IPS DF 4.7 (cell line): Measurements from ENCODE around the gene ACADVL.
A peak's percentile ranks its signal among the peaks of the same experiment; 100 is the strongest.
"Not testable (repeated sequence)": the region's sequence is repeated elsewhere in the genome, so short reads cannot be mapped to it uniquely, and the experiment has no call there.

Experiments used
- DNase-seq: peaks from one replicate; pipeline ENCODE4 v3.0.0-alpha.2; 2013; ENCODE audit warnings: low spot score; ENCODE audit errors: extremely low read depth

The ACADVL gene

DNA sequence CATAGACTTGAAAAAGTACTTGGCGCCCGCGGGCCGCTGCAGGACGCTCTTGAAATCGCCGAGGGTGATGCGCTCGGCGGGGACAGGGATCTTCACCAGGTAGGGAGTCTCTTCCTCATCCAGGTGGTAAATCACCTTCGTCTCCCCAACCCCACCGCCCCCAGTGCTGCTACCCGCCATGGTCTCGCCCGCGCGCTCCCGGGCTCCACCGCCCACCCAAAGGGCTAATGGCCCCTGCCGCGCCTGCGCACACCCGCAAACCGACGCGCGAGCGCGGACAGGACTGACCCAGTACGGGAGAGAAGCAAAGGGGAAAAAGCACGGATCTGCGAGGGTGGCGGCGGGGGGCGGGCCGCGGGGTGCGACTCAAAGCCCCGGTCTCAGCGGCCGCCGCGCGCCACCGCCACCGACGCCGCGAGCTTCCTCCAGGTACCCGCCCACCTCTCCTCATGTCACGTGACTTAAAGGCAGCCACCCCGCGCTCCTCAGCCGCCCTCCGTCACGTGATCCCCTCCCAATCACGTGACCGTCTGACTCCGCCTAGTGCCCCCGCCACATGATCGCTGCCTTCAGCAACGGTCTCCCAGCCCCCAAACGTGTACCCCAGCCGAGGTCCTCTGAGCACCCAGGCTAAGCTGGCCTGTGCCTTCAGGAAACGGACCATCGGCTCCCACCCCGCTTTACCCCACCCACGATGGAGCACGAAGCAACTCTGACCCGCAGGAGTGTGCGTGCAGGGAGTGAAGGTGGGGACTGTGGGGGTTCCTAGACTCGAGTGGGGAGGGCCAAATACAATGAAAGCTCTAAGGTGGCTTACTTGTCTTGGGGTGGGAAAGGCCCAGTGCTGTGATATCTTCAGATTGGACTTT, 14.6 kb downstream of the ACADVL start, which contains the start of gene DVL2:
TSS of gene DVL2 (minus strand) at position 435 of the 869 bp plus-strand sequence. CDS start at position 180, 255 bp downstream.
- no peak for DNase-seq

DNA sequence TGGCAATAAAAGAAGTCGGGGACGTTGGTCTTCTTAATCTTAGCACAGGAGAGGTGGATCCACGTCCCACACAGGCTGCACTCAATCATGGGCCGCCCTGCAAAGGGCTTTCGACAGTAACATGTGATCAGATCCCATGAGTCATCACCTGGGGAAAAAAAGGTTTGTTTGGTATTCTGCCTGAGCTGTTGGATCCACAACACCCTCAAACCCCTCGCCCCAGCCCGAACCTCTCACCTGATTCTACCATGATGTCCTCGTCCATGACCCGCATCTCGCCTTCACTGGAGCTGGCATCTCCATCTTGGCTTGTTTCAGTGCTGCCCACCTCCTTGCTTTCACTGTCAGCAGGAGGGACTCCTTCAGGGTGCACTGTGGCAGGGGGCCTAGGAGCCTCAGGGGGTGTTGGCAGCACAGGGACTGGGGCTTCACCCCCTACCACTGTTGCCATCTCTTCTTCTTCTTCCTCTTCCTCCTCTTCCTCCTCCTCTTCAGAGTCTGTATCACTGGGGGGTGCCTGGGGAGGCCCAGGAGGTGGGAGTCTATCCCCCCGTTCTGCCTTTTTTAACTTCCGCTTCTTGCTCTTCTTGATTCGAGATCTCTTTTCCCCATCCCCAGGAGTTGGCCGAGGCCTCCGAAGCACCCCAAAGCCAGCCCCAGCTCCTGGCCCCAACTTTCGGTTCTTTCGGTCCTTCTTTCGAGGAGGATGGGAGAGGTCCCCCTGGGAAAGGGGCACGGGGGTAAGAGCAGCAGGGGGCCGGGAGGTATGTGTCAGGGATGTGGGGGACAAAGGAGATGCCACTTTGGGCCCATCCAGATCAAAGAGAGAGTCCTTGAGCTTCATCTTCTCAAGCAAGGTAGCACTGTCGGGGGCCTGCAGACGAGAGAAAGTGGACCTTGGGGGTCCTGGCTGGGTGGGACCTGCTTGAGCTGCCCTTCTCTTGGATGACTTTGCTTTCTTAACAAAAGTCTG, 16.2 kb downstream of the ACADVL start:
- no peak for DNase-seq

DNA sequence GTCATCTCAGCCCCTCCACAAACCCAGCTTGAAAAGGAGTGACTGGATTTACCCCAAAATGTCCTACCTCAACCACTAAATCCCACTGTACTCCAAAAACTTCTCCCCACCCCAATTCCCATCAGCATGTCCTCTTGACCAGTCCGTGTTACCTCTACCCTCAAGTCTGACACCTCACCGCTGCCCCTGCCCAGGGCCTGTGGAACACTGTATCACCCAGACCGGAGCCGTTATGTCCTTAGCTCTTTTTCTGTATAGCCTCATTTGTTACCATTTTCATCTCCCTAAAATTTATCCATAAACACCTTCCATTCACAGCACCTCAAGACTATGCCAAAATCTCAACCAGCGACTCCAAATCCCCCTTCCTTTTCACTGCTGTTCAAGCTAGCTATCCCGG, 17.1 kb downstream of the ACADVL start:
- no peak for DNase-seq

DNA sequence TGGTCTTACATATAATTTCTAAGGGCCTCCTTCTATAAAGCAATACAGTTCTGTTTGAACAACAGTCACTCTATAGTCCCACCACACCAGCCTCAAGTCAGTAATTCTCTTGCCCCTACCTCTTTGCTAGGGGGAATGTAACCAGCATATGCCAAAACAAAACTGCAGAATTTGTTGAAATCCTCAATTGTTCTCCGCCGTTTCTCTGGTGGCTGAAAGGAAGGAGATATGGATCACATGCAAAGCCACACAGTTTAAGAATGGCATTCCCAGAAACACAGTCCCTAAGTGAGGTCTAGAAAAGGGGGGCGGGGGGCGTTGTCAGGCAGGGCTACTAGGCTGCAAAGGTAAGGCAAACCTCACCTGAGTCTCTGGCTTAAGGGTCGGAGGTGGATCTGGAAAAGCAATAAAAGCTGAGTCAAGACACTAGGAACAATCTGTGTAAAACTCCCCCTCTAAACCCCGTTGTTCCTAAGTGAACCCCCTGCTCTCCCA, 17.6 kb downstream of the ACADVL start:
- no peak for DNase-seq

DNA sequence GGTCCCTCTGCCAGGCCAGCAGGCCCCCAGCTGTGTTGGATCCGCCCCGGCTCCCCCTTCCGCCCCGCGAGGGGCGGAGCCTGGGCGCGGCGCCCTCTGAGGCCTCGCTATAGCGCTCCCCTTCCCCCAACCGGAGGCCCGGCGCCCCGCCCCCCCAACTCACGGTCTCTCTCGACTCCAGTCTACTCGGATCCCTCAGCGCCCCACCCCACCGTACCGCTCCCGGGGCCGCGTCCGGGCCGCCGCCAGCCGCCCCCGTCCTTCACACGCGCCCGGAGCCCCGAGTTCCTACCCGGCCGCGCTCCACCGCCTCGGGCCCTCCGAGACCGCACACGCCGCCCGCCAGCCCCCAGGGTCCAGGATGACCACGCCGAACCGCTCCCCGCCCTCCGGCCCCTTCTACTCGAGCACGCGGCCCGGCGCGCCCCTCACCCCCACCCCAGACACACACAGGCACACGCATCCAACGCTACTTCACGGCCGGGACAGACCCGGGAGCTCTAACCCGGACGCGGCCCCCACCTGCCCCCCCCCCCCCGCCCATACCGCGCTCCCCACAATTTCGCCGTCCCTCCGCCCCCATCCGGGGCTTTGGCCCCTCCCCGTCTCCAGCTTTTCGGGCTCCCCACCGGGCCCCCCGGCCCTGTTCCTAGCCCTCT, 18.2 kb downstream of the ACADVL start:
- DNase-seq = no peak

DNA sequence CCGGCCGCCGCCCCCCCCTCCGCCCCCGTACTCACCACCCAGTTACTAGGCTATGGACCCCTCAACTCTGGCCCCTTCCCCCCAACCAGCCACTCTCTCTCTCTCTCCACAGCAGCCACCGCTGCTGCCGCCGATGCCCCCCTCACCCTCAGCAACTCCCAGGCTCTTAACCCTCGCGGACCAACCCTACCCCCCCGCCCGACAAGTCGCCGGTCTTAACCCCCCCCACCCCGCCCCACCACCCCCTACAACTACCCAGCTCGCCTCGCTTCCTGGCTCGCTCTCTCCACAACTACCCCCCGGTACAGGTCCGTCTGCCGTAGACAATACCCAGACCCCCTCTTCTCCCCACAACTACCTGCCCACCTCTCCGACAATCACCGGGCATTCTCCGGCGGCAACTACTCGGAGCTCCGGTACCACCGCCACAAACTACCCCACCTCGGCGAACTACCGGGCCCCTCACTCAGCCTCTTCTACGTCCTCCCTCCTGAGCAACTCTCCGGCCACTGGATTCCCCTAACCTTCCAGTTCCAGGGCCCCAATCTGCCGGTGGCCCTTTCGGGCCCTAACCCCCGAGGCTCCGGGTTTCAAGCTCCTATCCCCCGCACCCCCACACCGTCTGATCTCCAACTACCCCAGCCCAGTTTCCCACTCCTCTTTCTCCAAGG, 18.8 kb downstream of the ACADVL start:
- no peak for DNase-seq

DNA sequence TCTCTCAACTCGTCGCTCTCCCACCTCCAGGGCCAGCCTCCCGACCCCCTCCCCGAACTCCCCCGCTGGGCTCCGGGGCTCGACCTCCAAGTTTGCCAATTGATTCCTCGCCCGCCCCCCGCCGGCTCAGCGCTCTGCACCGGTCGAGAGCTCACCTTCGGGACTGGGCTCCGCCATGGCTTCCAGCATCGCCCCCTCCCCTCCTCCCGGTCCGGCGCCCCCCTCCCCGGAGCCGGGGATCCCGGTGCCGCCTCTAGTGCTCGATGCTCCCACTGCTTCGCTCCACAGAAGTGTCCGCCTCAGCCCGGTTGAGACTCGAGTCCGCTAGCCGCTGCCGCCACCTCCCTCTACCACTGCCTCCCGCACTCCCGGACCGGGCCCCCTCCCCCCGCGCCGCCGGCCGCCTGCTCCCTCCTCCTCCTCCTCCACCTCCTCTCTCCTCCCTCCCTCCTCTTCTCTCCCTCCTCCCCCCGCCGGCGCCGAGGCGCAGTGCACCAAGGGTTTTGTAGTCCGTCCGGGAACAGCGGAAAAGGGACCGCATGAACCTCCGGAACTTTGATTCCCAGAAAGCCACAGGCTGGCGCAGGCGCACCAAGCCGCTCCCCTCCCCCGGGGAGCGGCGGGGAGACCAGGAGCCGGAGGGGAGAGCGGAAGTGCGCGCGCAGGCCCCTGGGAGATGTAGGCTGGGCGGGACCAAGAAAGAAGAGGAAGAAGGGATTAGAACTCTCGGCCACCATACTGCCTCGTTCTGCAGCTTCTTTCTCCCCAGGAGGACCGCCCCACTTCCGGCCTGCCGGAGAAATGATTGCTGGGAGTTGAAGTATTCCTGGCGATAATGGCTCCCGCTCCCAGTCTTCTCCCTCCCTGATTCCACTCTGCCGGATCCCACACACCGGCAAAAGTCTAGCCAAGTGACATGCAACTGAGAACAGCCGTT, 19.6 kb downstream of the ACADVL start, which contains the start of gene PHF23:
TSS of gene PHF23 (minus strand) at position 367 of the 937 bp plus-strand sequence. CDS start at position 189, 178 bp downstream.
- peak; percentile 98 for DNase-seq

DNA sequence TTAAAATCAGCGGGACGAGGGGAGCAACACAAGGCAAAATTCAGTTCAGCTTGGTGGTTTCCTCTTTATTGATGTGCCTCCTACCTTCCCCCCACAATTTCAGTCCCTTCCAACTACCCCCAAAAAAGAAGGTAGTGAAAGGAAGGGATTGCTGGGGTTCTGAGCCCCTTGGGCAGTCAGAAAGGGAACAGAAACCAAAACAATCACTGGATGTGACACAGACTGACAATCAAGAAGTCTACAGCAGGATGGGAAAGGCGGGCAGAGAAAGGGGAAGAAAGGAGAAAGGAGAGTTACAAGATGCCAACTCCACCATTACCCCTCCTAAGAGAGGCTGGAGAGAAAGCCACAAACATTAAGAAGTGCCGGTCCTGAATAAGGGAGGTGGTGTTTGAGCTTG, 20.6 kb downstream of the ACADVL start:
- DNase-seq = no peak

DNA sequence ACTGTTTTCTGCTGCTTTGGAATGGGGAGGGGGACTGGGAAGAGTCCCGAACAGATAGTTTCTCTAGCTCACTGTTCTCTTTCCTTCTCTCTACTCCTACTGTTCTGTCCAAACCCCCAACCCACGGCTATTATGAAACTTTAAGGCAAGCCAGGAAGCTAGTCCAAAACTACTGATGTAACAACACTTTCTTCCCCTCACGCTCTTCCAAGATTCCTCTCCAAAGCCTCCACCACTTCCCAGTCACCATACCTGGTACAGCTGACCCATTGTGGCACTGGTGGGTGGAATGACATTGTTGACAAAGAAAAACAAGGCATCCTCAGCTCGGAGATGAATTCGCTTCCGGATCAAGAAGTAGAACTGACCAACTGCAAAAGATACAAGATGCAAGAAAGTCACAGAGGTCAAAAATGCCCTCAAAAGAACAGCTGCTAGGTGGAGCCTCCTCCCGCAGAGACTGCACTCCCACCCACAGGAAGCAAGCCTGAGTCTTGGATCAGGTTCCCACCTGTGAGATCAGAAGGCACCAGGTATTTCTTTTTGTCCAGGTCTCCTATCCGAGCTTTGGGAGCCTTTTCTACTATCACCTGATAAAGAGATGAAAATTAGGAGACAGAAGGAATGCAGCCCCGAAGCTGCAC, 21.5 kb downstream of the ACADVL start:
- no peak for DNase-seq

DNA sequence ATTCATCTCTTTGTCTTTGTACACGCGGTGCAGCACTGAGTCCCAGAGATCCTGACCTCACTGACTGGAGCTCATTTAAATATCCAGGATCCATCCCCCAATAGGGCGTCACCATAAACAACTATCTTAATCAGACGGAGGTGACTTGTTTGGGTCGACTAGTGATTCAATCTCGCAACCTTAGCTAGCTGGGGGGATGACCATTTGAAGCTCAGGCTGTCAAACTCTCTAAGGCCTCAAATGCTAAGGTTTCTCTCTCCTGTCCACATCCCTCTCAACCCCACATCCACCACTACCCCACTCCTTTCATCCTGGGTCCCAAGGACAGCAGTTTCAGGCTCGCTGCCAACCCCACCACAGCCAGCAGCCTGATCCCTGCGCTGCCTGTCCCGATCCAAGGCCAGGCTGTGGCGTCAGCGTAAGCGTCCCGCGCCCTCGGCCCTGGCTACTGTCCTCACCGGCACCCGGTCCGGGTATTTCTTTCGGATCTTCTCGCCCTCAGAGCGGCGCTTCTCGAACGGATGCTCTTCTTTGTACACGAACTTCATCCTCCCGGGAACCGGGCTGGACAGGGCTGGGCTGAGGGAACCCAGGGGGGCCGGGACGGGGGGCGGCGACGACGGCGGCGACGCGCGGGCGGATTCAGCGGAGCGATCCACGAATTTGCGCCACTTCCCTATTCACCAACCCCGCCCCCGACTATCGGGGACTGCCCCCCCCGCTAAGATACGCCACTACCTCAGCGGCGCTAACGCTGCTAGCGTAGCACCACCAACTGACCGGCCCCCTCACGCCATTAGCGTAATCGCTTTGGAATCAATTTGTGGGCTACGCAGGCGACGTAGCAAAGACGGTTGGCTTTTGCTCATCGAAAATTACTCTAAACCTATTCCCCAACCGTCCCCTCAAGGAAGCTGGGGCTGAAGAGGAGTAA, 22.3 kb downstream of the ACADVL start, which contains the start of gene GABARAP:
TSS of gene GABARAP (minus strand) at position 667 of the 934 bp plus-strand sequence. CDS start at position 548, 119 bp downstream.
- DNase-seq = no peak

DNA sequence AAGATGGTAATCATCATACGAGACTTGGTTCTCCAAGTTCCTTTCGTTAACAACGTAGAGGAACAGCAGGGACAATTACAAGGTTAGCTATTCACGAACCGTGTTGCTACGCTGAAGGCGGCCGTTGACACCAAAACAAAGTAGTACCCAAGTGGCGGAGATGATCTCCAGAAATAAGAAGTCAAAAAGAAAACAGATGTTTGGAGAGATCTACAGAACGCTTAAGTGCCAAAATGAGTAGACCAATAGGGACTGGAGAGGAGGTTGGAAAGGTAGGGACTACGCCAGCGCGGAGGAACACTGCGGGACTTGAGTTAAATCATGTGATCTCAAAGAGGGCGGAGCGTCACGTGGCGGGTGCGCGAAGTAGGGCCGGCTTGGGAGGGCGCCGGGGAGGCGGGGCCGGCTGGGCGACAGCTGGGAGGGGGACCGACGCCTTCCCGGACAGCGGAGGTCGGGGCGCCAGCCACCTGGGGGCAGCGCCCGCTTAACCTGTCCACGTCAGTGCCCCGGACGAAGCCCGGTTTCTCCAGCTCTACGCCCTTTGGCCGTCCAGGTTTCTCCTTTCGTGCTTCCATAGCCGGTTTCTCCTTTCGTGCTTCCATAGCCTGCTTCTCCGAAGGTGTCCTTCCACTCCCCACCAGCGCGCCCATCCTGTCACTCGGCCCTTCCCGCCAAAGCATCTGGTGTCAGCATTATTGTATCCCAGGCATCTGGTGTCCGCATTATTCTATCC, 23.1 kb downstream of the ACADVL start:
- no peak for DNase-seq

DNA sequence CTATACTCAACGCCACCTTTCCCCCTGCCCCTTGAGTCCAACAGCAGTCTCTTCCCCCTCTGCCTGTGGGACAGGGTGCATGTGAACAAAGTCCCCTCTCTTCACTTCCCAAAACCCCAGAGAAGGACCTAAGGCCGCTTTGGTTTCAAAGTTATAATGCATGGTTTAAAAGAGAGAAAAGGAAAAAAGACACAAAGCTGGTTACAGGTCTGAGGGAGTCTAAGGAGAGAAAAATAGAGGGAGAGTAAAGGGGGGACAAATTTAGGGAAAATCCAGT, 23.7 kb downstream of the ACADVL start:
- no peak for DNase-seq

DNA sequence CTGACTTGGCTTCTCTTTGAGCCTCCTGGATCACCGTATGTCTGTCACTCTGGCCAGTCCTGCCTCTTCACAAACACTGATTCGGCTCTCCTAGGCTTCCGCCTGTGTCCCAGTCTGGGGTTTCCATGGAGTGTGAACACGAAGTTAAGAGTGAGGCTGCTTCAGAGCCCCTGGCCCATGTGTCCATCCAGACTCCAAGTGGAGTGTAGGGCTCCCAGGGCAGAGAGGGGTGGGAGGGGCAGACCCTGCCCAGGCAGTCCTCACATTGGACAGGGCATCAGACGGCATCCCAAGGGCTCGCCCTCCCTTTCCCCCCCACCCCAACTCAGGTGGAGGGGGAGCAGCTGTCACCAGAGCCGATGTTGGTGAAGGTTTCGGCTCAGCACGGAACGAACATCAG, 24.1 kb downstream of the ACADVL start:
- DNase-seq = not testable (repeated sequence)

DNA sequence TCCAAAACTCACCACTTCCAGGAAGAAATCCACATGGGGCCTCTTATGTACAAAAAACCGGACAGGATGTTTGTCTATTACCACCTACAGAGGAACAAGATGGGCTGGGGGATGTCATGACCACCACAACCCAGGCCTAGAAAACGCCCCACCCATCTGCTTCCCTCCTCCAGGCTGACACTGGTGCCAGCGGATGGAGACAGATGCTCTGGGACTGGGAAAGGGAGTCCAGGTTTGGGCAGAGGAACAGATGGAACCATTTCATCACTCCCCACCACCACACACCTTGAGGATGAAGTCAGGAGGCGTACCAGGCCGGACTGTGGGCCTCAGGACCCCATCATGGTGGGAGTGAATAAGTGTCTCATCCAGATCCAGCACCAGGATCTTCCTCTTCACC, 27.0 kb downstream of the ACADVL start:
- DNase-seq = no peak

DNA sequence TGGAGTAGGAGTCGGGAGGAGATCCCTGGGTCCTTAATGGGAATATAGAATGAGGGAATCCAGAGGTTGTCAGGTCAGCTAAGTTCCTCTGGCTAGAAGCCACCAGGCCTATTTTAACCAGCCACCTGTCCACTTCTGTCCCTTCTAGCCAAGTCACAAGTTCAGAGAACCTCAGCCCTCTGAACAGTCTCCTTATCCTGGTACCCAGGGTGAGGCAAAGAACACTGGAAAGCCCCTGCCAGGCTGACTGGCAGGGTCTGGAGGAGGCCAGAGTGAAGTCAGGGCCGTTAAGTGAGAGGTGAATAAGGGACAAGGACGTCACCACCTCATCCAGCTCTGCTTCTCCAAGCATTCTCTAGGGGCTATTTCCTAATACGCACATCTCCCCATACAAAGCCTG, 29.1 kb downstream of the ACADVL start:
- no peak for DNase-seq

DNA sequence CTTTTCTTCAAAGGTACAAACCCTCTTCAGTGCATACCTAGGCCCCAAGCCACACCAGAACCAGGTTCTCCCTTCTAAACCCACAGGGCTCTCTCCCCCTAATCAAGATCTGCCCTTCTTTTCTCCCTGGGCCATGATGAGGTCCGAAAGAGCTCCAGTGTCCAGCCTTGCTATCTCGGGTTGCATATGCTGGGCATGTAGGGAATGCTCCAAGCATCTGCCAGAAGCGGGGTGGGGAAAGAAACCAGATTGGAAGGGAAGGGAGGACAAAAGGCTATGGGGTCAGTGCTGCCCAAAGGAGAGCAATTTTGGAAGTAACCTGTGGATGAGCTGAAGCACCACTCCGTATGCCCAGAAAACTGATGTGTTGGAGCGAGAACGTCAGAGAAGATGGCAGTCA, 29.5 kb downstream of the ACADVL start:
- DNase-seq = no peak

DNA sequence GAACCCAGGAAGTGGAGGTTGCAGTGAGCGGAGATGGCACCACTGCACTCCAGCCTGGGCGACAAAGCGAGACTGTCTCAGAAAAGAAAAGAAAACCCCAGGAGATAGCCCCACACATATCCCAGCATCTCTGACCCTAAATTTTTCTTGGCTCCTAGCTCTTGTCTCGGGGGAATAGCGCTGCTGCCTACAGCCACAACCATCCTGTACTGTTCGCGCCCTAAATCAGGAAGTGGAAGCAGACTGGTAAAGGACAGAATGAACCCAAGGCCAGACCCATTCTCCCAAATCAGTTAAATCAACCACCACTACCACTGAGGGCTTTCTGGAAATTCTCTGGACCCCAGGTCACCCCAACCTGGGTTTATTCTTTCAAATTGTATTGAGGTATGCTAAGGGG, 30.1 kb downstream of the ACADVL start:
- DNase-seq = no peak
